Left hindlimb (tissue), 1 donor: ENCODE data around the gene MRPL39.

Experiments used
- DNase-seq: peaks from one replicate; pipeline ENCODE4 v3.0.0-alpha.2; 2018

The MRPL39 gene

DNA sequence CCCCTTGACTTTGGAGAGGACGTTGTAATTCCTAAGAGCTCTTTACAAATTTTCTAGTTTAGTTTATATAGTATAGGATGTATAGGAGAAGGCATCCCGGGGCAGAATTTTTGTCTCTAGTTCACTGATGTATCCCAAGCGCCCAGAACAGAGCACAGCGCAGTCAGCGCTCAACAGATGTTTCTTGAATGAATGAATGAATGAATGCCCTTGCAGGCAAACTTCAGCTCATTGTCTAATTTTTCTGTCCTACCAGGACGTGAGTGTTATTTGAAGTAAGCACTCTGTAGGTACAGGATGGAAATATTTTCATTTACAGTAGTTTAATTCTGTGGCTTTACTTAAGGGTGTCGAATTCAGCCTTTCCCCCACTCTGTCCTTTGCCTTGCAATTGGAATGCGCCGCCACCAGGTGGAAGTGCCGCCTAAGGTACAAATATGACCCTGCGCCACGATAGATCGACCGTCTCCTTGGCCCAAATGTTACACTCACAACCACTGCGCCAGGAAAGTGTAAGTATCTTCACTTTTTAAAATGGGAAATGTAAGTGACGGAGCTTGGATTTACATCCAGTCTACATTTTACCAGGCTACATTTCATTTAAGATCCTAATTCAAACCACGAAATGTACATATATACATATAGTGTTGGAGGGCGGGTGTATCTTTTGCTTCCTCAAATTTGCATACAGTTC lies 910 bp upstream of the MRPL39 start:
- DNase-seq, result peak; percentile 85

GRCh38 chr21:25589887-25590286 lies 17.4 kb downstream of the MRPL39 start:
- no peak for DNase-seq

DNA sequence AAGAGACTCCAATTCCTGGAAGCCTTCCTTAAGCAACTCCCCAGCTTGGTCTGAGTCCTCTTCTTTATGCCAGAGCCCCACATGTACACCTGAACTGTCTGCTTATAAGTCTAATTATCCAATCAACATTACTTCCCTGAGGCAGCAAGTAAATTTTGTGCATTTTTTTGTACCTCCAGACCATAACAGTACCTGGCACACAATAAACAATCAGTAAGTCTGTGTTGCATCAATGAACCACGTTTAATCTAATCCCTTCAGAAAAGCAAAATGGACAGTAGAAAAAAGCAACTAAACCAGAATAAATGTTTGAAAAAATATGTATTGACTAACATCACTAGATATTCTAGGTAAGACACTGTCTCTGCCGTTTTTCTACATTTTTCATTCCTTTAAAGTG lies 20.5 kb downstream of the MRPL39 start:
- no peak for DNase-seq

GRCh38 chr21:25586326-25586725 lies 21.0 kb downstream of the MRPL39 start:
- no peak for DNase-seq

- DNase-seq, result no peak
These were observed 22.2 kb downstream of the MRPL39 start for GRCh38 chr21:25584833-25585676.

- no peak for DNase-seq
These were observed 23.7 kb downstream of the MRPL39 start for GRCh38 chr21:25583370-25584130.

DNA sequence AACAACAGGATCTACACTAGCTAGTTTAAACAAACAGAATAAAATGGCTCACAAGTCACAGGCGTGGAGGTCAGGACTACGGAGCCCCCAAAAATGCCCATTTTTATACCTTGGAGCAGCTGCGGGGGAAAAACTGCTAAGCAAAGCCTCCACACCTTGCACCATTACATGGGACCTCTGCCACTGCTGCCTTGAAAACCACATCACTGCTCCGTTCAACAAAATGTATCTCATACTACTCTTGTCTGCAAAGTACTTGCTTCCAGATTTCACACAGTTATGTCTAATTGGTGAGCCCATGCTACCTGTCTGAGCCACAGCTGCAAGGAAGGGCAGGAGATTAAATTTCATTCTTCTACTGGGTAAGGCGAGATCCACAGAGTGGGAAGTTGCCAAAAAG lies 24.4 kb downstream of the MRPL39 start:
- no peak for DNase-seq

- DNase-seq, result no peak
These were observed 25.0 kb downstream of the MRPL39 start for GRCh38 chr21:25582164-25582790.

DNA sequence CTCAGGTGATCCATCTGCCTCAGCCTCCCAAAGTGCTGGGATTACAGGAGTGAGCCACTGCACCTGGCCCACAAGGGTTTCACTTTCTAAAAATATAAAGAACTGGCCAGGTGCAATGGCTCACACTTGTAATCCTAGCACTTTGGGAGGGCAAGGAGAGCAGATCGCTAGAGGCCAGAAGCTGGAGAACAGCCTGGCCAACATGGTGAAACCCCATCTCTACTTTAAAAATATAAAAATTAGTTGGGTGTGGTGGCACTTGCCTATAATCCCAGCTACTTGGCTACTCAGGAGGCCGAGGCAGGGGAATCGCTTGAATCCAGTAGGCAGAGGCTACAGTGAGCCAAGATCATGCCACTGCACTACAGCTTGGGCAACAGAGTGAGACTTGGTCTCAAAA lies 25.7 kb downstream of the MRPL39 start:
- DNase-seq, result no peak

- DNase-seq, result no peak
These were observed 26.4 kb downstream of the MRPL39 start for GRCh38 chr21:25580912-25581260.

DNA sequence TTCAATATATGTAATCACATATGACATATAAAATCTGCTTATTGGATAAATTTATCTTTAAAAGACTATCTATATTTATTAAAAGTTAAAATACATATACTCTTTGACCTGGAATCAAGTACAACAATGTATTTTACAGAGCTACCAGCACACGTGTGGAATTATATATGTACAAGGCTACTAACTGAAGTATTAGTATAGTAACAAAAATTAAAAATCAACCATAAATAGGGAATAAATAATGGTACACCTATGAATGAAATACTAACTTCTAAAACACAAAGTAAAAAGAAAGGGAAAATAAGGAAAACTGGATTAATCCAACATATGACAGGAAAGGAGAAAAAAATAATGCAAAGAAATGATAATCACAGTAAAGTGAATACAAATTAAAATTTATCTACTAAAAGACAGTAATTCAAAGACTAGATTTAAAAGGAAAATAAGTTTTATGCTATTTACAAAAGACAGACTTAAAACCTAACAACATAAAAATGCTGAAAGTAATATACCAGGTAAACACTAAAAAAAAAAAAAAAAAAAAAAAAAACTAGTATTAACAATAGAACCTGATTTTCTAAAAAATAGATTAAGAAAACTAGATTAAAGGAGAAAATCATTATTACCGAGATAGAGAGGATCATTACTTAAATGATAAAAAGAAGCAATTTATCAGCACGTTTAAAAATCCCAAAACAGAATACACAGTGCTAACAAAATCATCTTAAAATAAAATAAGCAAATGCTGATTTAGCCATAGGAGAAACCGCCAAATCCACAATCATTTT lies 27.9 kb downstream of the MRPL39 start:
- DNase-seq, result no peak

DNA sequence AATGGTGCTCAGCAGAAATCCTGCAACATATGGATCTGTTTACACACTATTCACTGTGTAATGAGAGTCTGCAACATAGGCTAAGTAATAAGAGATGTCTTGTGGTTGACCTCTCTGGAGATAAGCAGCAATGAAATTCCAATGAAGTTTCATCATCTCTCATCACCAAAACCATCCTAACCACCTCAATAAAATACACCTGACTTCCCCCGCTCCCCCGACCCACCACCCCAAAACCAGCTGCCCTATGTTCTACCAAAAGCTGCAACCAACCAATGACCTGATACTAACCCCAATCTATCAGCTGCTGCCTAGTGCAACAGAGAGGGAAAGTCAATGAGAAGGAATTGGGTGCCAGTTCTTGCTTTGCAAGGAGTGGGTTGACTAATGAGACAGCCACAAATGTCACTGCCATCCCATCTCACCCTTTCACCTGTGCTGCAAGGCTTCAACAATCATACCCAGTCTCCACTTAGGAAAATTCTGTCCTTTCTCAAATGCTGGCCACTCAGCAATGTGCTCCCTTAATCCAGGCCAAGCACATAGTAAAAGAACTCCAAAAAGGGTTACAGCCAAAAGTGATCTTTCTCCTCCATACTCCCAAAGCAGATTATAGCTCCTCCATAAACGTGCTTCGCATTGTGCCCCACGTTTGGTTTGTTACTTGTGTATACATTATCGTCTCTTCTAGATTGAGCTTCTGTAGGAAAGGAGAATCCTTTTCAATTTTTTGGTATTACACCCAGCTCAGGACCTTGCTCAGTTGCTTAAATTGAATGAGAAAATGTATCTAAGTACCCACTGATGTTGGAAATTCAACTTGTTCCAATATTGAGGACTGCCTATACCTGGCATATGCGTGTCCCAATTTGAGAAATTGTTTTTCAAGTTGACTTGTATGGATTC lies 29.0 kb downstream of the MRPL39 start:
- DNase-seq, result no peak

DNA sequence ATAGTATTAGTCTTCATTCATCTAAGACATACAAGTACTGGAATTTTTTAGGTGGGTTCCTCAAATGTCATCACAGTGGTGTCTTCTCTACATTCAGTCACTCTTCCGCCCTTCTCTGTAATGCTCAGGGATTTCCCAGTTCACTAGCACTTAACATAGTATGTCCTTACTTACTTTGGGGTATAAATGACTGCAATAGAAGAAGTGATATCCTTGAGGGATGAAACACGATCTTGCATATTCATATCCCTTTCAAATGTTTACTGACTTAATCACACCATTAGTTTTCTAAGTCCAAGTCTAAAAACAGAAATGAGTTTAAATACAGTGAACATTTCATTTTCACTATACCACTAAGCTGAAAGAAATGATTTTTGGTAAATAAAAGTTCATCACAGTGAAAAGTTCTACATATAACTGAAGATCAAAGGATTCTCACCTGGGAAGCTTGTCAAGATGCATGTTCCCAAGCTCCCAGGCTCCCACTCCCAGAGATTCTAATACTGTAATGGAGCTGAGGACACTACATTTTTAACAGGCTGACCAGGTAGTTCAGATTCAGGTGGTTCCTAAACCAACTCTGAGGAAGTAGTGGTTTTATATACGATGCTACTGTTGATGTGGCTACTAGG lies 29.7 kb downstream of the MRPL39 start:
- no peak for DNase-seq

GRCh38 chr21:25573409-25574206 lies 33.7 kb downstream of the MRPL39 start:
- no peak for DNase-seq

- no peak for DNase-seq
These were observed 34.4 kb downstream of the MRPL39 start for GRCh38 chr21:25572861-25573310.

DNA sequence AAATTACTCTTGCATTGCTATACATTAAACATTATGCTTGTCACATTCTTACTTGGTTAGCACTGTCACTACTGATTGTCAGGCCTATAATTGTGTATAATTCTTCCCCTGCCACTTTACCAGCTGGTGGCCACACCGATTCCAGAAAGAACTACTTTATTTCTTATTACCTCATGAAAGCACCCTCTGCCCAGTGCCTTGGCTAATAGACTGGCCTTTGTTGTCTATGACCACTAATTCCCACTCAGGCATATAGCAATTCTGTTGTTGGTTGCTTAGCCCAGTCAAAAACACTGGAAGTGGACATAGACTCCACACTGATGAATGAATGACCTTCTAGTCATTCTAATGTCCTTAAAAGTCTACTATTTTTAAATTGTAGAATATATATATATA lies 35.6 kb downstream of the MRPL39 start:
- no peak for DNase-seq

GRCh38 chr21:25569711-25570110 lies 37.6 kb downstream of the MRPL39 start:
- DNase-seq, result no peak

- no peak for DNase-seq
These were observed 38.2 kb downstream of the MRPL39 start for GRCh38 chr21:25569084-25569483.

DNA sequence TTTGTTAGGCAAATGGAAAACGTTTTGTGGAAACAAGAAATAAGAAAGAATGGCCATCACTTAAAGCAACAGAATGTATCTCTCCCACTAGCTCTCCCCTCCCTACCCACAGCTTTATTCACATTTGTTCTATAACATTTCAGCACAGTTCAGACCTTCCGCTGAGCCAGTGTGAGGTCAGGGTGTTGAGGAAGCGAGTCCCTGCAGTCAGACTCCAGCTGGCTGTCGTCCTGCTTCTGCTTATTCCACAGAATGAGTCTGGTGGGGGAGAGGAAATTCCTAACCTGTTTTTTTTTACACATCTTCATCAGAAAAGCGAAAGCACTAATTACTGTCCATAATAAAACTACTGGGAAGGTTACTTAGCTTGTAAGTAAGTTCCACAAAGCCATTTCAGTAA lies 39.0 kb downstream of the MRPL39 start:
- DNase-seq, result peak; percentile 47

DNA sequence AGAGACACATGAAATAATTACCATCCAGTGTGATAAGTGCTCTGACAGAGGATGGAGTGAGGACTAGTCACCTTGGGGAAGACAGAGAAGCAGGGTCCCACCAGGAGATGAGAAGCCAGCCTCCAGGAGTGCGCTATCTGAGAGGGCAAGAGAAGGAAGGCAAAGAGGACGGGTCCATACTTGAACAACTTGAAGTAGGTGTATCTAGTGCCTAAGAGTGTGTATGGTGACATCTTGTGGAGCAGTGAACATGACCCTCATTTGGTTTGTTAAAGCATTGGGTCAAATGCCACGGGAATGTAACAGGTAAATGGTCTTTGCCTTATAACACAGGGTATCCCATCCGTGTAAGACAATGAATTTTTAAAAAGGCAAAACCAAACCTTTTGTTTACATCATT lies 39.8 kb downstream of the MRPL39 start:
- DNase-seq, result no peak
